PC-3 (cell line): ENCODE measurements around the gene CDH4.

ENCODE experiments used
- CTCF ChIP-seq: fragments of 300-600 bp; sonication (generic); conservative IDR thresholded peaks from 2 replicates; pipeline ENCODE4 v1.5.1; 2017; ENCODE audit warnings: antibody characterized with exemption, low read depth, mild to moderate bottlenecking, low read length
- EZH2 ChIP-seq: fragments of 300-600 bp; sonication (generic); IDR thresholded peaks from one replicate; pipeline ENCODE4 v1.6.1; 2017; ENCODE audit warnings: antibody characterized with exemption, mild to moderate bottlenecking, low read length; ENCODE audit not compliant: unreplicated experiment
- EZH2phosphoT487 ChIP-seq: fragments of 300-600 bp; sonication (generic); IDR thresholded peaks from 2 replicates; pipeline ENCODE4 v1.6.1; 2018; ENCODE audit warnings: mild to moderate bottlenecking, antibody characterized with exemption, low read length, borderline replicate concordance

GRCh38 chr20:61588411-61589385, 336.6 kb downstream of the CDH4 start:
- no peak for TF ChIP-seq EZH2
- TF ChIP-seq CTCF: no peak
- TF ChIP-seq EZH2phosphoT487: no peak
